ENCODE measurements around the gene INSRR. TPM values are rescaled to one million over a fixed set of nuclear protein-coding genes. Genes with fewer than 3 reads are reported as not detected.

INSRR gene
- total RNA-seq, 1 donor from 2014 or later = not detected

GRCh38 chr1:156894711-156895454 is 36.0 kb upstream of the INSRR start:
- no peak for ATAC-seq
- no peak for DNase-seq (ENCODE audit: low spot score)

GRCh38 chr1:156894001-156894400 is 35.1 kb upstream of the INSRR start:
- ATAC-seq = no peak
- DNase-seq (ENCODE audit: low spot score) = no peak

- no peak for DNase-seq (ENCODE audit: low spot score)
- ATAC-seq = peak; percentile 26
Observed at GRCh38 chr1:156893048-156893953, 34.4 kb upstream of the INSRR start, which contains the start of gene PEAR1. TSS of gene PEAR1 (plus strand) at chr1:156893718. CDS start at chr1:156903927, 10,209 bp downstream.

GRCh38 chr1:156892190-156893047 is 33.5 kb upstream of the INSRR start:
- peak; percentile 85 for ATAC-seq
- DNase-seq (ENCODE audit: low spot score) = peak; percentile 78

GRCh38 chr1:156889802-156890580 is 31.1 kb upstream of the INSRR start:
- DNase-seq (ENCODE audit: low spot score) (peak; percentile 79), ATAC-seq (peak; percentile 84)

GRCh38 chr1:156887734-156888133 is 28.8 kb upstream of the INSRR start:
- ATAC-seq (no peak), DNase-seq (ENCODE audit: low spot score) (no peak)

- ATAC-seq (no peak), DNase-seq (ENCODE audit: low spot score) (no peak)
Observed at GRCh38 chr1:156887317-156887716, 28.4 kb upstream of the INSRR start.

GRCh38 chr1:156886583-156887281 is 27.8 kb upstream of the INSRR start:
- DNase-seq (ENCODE audit: low spot score) = no peak
- ATAC-seq = no peak

GRCh38 chr1:156885880-156886355 is 27.0 kb upstream of the INSRR start:
- no peak for DNase-seq (ENCODE audit: low spot score)
- ATAC-seq = no peak

- no peak for DNase-seq (ENCODE audit: low spot score)
- no peak for ATAC-seq
Observed at GRCh38 chr1:156885314-156885713, 26.4 kb upstream of the INSRR start.

GRCh38 chr1:156884560-156885184 is 25.8 kb upstream of the INSRR start:
- DNase-seq (ENCODE audit: low spot score) = no peak
- no peak for ATAC-seq

- ATAC-seq = no peak
- DNase-seq (ENCODE audit: low spot score) = no peak
Observed at GRCh38 chr1:156883919-156884318, 25.0 kb upstream of the INSRR start.

GRCh38 chr1:156882543-156882942 is 23.6 kb upstream of the INSRR start:
- ATAC-seq = no peak
- no peak for DNase-seq (ENCODE audit: low spot score)

GRCh38 chr1:156881663-156882062 is 22.7 kb upstream of the INSRR start:
- no peak for ATAC-seq

GRCh38 chr1:156881101-156881500 is 22.2 kb upstream of the INSRR start:
- DNase-seq (ENCODE audit: low spot score) = no peak
- ATAC-seq = no peak

More at GRCh38 chr1:156881663-156882062, 22.7 kb upstream of the INSRR start:
- no peak for DNase-seq (ENCODE audit: low spot score)

- DNase-seq (ENCODE audit: low spot score) (no peak), ATAC-seq (no peak)
Observed at GRCh38 chr1:156880473-156880872, 21.6 kb upstream of the INSRR start.

GRCh38 chr1:156879876-156880275 is 21.0 kb upstream of the INSRR start:
- no peak for DNase-seq (ENCODE audit: low spot score)
- ATAC-seq = no peak

- ATAC-seq (no peak), DNase-seq (ENCODE audit: low spot score) (no peak)
Observed at GRCh38 chr1:156877433-156878170, 18.7 kb upstream of the INSRR start.
